Right forelimb (tissue), 1 donor: Measurements from ENCODE around the gene PIP4K2A.

Experiments
- DNase-seq: peaks from one replicate; pipeline ENCODE4 v3.0.0-alpha.2; 2018

The PIP4K2A gene

DNA sequence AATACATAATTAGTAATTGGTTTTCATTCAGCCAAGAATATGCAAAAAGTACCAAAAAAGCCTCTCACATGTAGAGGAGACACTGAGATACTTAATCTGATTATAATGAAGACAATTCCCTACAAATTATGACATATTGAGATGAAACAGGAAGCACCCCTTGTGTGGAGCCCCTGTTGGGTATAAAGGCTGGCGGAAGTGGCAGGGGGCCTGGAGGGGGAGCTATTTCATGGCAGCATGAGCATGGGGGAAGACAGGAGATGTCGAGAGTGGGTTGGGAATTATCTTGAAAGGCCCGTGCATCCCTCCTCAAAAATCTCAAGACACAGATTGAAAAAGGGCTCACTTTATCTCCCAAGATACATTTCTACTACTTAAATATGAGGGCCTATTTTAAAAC lies 96.9 kb downstream of the PIP4K2A start:
- no peak for DNase-seq

DNA sequence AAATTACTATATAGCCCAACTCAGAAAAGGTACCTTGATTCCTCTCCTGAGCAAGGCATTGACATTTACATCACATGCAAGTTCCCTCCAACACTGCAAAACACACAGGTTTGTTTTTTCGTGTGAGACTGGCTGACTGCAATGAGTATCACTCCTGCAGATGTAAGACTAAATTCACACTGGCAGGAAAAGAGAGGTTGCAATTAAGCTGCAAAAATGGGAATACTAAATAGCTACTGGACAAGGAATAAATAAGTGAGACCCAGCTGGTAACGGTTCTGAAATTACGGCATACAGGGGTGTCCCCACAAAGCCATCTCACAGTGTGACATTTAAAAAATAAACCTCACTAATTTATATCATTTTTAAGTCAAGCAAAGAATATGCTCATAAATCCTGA lies 97.3 kb downstream of the PIP4K2A start:
- no peak for DNase-seq

DNA sequence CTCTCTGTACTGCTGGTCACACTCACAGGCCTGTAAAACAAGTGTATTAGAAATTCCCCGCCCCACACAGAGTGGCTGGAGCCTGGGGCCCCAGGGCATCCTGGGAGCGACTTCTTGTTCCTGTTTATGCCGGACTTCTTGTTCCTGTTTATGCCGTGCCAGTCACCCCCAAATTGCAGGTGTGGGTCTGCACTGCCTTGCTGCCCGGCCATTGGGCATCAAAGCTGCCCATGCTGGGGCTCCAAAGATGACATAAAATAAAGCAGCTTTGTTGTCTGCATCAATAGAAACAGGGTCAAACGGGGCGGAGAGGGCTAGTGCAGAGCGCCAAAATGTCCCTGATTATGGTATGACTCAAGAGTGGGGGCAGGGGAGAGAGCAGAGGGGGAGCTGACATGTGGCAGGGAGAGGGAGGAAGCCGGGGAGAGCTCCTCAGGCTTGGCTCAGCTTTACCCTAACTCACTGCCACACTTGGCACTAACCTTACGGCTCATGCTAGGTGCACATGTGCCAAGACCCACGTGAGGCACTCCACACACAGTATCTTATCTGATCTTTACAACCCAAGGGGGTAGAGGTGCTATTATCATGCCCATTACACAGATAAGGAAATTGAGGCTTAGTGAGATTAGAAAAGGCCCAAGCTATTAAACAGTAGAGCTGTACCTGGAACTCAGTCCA lies 98.4 kb downstream of the PIP4K2A start:
- DNase-seq: no peak

DNA sequence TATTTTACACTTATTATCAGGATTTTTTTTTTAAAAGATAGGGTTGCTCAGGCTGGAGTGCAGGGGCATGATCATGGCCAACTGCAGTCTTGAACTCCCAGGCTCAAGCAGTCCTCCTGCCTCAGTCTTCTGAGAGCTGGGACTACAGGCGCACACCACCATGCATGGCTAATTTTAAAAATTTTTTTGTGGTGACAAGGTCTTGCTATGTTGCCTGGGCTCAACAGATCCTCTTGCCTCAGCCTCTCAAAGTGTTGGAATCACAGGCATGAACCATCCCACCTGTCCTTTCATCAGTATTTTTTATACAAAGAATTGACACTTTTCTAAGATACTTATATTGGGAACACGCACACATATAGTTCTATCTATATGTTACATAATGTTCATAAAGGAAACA lies 99.3 kb downstream of the PIP4K2A start:
- DNase-seq: no peak

DNA sequence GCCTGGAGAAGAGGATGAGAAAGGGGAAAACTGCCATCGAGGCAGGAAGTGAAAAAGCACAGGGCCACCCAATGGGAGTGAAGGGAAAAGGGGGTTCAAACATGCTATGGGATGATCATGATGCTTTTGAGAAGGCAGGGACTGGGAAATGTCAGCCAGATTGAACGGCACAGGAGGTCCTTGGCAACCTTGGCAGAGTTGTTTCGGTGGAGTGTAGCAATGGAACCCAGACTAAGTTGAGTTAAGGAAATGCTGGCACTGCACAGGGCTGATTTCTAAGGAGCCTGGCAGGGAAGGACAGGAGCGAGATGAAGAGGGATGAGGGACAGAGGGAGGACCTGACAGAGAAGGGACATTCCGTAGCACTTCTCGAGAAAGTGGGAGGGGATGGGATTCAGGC lies 101.4 kb downstream of the PIP4K2A start:
- DNase-seq: no peak

DNA sequence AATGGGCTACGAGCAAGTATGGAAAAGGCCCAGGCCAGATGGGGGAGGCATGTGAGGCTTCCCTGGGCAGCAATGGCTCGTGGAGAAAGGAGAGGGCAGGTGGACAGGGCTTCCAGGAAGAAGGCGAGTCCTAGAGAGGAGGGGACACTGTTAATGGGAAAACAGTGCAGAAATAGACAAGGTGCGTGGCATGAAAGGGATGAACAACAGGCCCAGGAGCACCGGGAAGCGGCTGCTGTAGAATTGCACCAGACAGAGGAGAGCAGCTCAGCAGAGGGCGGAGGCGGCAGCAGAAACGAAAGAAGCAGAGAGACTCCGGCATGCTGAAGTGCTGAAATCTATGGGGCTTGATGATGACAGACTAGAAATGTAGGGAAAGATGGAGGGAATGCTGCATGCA lies 102.1 kb downstream of the PIP4K2A start:
- no peak for DNase-seq

DNA sequence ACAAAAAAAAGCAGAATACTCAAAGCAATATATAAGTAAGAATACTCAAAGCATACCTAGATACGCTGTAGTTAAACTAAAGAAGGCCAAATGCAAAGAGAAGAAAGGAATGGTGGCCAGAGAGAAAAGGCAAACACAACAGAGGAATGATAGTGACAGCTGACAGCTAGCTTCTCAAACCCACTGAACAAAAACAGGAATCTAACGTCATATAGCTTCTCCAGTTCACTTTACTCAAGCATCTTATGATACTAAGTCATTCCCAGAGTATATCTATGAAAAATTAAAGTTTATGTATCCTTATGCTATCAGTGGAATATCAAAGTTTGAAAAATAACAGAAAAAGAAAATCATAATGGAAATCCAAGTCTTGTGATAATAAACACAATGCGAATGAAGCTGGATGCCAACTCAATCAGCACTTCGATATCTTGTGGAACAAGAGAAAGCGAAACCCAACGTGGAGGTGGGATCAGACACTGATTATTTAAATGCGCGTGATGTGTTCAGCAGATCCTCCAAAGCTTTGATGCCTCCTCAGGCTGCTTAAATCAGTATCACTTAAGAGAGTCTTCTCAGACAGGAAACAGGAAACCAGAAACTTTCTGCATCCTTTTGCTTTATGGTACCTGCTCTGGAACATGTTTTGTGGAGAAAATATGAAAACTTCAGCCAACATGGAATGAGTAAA lies 102.8 kb downstream of the PIP4K2A start:
- DNase-seq: no peak

DNA sequence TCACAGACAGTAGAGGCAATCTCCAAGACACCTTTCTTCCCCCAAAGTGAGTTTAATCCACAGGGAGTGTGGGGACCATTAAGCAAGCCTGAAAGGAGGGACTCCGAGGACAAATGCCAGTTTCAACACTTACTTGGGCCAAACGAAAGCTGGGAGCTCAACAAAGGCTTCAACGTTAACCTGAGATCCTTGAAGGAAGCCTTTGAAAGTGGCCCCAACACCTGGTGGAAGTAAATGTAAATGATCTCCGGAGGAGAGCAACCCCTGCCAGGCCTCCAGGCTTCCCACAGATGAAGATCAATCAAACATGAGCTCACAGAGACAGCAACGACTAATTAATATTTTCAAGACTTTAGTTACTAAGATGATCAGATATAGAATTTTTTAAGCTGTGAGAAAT lies 103.8 kb downstream of the PIP4K2A start:
- no peak for DNase-seq

DNA sequence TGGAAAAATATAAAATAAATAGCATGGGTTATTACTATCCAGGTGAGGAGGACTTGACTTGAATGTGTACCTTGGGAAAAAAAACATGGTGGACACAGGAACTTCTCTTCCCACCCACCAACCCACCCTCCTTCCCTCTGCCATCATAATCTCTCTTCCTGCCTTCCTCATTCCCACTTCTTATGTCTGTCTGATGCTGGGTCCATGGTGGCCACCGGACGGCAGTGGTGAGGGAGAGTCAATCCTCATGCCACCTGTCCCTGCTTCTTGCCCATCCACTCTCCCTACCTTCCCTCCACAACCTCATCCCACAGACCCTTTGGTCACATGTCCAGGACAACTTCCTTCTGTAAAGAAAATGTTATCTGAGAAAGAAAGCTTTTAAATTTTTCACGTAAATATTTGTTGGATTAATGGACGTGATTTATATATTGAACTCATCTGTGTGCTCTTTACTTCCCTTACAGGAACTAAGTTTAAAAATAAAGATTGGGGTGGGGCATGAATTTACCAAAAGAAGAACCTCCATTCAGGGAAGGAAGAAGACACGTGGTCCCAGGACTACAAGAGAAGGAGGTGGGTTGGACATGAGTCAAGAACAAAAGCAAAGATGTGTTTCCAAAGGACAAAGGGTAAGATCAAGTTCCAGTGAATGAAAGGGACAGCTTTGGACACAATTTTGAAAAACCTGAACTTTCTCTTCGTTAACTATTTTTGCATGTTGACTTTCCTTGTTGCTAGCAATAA lies 104.5 kb downstream of the PIP4K2A start:
- DNase-seq: no peak

DNA sequence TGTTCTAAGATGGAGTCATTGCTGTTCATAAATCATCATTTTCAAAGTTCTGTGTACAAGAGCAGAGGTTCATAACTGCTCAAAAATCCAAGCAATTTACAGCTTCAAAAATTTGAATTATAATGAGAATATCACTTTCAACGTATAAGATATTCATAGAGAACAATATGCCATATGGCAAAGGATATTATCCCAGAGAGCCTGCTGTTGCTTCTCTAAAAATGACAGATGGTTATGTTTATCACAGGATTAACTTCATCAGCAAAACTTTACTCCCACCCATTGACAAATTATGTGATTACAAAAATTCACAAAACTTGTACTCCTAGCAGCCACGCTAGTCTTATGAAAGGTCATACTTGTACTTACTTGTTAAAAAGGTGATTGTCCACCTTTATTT lies 105.1 kb downstream of the PIP4K2A start:
- no peak for DNase-seq

DNA sequence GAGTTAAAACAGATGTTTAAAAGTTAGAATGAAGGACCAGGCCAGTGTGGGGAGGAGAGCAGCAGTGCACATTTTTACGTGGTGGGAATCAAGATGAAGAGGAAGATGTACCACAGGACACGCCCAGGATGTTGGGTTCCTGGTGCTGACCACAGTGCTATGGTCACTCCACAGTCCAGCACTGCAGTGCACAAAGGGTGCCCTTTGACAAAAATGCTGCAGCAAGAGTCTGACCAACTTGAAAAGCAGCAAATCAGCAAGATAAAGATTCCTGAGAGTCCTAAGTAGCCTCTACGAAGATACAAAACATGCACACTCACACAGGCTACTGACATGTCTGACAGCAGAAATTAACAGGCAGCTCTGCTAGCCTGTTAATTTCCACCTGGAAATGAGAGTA lies 107.1 kb downstream of the PIP4K2A start:
- DNase-seq: no peak

DNA sequence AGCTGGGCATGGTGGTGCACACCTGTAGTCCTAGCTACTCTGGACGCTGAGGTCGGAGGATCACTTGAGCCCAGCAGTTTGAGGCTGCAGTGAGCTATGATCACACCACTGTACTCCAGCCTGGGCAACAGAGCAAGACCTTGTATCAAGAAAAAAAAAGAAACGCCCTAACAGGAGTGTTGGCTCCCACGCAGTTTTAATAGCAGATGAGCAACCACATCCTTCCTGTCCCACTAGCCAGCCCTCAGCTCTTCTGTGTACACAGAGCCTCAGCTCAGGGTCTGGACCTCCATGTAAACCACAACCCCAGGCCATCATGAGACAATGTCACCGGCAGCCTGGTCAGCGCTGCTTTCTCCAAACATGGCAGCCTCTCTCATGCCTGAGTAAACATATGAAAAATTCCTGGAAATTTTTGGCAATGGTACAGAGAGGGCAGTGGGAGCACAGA lies 108.2 kb downstream of the PIP4K2A start:
- DNase-seq: no peak

DNA sequence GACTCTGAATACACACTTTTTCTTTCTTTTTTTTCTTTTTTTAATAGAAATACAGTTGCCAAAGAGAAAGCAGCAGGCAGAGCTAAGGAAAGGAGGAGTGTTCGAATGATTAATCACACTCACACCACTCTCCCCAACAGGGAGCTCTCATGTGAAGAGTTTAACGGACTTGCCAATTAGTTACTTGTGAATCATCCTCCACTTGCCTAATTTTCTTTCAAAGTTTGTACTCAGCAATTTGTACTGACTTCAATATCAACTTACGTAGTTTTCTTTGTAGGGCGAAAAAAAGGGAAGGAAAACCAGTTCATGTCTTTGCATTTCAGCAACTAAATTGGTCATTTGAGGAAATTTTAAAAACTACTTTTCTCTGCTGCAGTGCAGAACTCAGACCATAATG lies 109.2 kb downstream of the PIP4K2A start:
- DNase-seq: no peak

DNA sequence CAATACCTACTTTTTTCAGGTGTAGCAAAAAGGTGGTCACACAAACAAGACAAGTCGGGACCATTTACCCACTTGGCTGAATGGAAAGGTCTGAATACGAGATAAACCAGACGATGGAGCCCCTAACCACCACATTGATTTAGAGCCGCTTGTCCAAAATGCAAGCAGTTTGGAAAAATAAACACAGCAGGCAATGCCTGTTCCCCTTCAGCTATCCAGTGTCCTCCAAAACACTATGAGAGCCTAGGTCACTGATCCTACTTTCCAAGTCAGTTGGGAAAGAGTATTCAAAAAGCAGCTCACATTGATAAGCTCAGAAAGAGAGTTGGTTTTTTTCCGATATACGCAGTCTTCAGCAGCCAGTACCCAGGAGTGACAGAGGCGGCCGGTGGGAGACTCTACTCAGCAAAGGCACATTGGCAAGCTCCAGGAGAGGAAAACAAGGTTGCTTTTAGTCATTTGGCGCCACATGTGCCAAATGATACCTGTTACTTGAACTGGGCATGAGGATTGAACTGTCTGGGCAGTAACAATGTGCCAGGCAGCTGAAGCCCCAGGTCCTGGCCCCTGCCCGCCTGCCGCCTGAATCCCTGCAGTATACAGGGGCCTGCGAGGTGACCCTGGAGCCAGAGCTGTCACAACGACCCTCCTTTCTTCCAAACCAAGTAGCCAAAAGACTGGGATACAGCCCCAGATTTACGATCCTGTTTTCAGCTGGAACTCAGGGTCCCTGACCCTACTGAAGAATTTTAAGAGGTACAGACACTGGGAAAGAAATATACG lies 109.8 kb downstream of the PIP4K2A start:
- no peak for DNase-seq

DNA sequence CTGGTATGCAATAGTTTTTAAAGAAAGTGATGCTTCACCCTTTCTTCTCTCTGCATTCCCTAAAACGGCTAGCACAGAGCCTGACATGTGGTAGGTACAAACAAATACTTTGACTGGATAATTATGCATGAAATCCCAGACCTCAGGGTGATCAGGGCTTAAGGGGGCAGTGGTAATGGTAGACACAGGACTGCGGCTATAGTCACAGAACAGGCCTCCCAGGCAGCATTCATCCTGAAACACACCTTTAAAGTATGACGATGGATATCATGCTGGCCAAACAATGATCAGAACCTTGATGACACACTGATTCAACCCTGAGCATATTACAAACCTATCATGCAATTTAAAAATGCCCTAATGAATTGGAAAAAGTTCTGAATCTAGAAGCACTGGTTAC lies 110.8 kb downstream of the PIP4K2A start:
- DNase-seq: no peak

DNA sequence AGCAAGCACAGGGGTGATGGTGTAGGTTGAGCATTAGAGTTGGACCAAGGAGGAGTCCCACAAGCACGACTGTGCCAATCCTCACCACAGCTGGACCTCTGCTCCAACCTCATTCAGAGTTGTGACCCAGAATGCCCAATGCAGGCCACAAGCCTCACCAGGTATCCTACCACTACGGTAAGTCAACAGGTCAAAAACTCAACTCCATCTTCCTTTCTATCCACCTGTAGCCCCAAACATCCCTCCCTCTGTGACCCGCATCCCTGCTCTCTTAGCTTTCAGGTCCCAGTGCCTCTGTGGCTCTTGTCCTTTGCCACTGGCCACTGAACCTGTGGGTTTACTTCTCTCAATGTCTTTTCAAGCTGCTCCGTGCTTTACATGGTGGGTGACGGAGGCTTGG lies 112.8 kb downstream of the PIP4K2A start:
- no peak for DNase-seq

DNA sequence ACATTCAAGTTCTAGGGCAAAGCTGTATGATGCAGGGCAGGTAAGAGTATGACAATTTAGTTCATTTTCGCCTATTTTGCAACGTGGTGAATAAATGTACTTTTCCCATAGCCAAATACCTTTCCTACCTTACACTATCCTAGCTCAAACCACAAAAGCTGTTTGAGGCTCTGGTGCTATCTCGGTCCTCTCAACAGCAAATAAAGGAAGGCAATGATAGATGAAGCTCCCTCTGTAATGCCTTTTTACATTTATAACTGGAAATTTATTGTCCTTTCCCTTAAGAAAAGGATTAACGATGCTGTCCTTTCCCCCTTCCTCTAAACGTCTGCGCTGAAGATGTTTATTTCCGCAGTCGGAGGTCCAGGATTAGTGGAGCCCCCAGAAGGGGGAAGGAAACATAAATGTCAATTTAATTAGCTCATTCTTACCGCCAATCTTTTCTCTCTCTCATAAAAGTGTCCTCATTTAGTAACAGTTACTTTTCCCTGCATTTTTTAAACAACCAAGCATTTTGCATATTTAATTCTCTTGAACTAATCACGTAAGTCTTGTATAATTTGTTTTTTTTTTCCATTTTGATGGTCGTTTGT lies 114.6 kb downstream of the PIP4K2A start:
- DNase-seq: no peak

DNA sequence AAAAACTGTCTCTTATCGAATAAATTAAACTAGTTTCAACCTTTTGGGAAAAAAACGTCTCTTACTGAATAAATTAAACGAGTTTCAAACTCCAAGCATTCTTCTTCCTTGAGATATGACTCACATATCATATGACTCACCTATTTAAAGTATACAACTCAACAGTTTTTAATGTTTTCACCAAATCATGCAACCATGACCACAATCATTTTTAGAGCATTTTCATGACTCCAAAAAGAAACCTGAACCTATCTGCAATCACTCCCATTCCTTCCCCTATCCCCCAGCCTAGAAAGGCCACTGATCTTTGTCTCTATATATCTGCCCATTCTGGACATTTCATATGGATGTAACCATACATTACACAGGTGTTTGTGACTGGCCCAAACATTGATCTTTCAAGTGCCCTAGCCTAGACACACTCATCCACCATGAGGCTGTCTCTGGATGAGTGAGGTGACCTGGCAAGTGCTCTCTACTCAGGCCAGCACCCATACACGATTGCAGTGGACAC lies 115.3 kb downstream of the PIP4K2A start:
- DNase-seq: no peak

DNA sequence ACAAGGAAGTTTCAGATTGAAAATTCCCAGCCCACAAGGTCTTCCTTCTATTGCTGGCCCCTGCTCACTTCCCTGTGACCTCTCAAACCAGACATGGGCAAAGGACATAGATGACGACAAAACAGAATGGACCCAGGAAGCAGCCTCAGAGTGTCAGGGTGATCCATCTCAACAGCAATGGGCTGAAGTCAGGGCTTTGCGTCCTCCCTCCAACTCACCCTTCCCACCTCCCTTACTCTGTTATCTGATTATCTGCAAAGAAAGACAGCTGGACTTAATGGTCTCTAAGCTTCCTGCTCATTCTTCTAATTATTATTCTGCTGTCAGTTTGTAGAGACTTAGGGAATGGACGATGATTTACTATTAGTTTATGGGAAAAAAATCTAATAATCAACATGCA lies 115.9 kb downstream of the PIP4K2A start:
- DNase-seq: no peak

DNA sequence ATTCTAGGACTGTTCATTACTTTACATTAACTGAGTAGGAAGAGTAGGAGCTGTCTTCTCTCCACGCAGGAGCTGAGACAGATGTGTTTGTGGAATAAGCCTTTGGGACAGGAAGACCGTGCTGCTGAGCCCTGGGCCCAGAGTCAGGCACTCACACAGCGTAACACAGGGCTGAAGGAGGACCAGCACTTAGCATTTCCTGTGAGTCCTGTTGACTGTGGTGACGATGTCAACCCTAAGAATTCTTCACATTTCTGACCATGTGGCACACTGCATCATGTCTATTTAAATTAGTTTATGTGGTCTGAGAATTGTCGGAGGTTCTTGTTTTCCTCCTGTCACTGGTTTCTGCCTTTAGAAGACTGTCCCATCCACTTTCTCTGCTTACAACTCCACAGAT lies 117.2 kb downstream of the PIP4K2A start:
- DNase-seq: no peak

DNA sequence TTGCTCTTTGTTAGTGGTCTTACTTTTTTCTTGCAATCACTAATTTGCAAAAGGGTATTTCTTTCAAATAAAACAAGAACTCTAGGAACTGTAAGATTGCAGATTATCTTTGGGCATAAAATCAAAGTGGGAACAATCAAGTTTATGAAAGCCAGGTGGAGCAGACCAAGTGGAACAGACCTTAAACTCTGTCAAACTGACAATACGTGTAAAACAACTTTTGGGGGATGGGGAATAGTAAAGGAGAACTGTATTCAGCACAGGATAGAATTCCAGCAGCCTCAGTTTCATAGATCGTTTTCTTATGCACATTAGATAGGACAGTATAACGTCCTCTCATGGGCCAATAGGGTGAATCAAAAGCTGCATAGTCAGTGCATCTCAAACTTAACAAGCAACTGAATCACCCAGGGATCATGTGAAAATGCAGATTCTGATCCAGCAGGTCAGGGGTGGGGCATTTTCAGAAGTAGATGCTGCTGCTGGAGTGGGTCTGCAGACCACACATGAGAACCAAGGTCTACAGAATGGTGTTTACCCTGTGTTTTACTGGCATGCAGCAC lies 120.7 kb downstream of the PIP4K2A start:
- DNase-seq: no peak

DNA sequence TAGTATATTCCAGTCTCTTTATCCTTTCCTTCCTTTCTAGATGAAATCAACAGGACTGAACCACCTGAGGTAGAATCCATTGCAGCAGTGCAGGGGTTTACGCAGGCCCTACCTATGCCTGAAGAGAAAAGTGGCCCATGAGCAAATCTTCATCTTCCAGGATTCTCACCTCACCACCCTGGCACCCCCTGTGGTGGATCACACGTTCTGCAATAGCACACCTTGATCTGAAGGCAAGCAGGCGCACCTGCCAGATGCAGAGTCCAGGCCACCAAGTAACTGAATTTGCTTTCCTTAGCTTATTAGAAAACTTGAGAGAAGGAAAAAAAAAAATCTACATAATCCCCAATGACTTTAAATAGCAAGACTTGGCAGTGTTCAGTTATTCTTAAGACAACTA lies 121.4 kb downstream of the PIP4K2A start:
- DNase-seq: no peak
